Activated CD4-positive, alpha-beta T cell treated with anti-CD3 and anti-CD28 coated beads, Interleukin-2, Interleukin-6, amounts not matched to agents 100 ng/mL and 50 ng/mL, durations not matched to agents 16 hours and 8 hours (primary cell): Measurements from ENCODE around the gene DCAF11.

ENCODE experiments used
- DNase-seq: peaks from one replicate; pipeline ENCODE4 v3.0.0-alpha.2; 2020

The DCAF11 gene

GRCh38 chr14:24114532-24115421 lies at the start of gene DCAF11, which contains the start of gene NRL:
Gene DCAF11 (plus strand): TSS chr14:24114777. CDS start chr14:24115595, 818 bp downstream.
Gene NRL (minus strand): TSS chr14:24114949. CDS start chr14:24082848, 32,101 bp downstream.
- peak; percentile 99 for DNase-seq

- no peak for DNase-seq
Measured at GRCh38 chr14:24064856-24065255, 49.7 kb upstream of the DCAF11 start.

- DNase-seq = no peak
Measured at GRCh38 chr14:24065408-24065807, 49.2 kb upstream of the DCAF11 start.

GRCh38 chr14:24066496-24067132 lies 48.0 kb upstream of the DCAF11 start:
- no peak for DNase-seq

- DNase-seq = no peak
Measured at GRCh38 chr14:24067133-24068082, 47.2 kb upstream of the DCAF11 start.

GRCh38 chr14:24068711-24069410 lies 45.7 kb upstream of the DCAF11 start:
- no peak for DNase-seq

- DNase-seq = no peak
Measured at GRCh38 chr14:24069411-24069735, 45.2 kb upstream of the DCAF11 start.

GRCh38 chr14:24070285-24071143 lies 44.1 kb upstream of the DCAF11 start:
- DNase-seq = no peak

- DNase-seq = peak; percentile 17
Measured at GRCh38 chr14:24071144-24071697, 43.4 kb upstream of the DCAF11 start, which contains the start of gene CPNE6. Gene CPNE6 (plus strand): TSS chr14:24071562. CDS start chr14:24072937, 1,375 bp downstream.

GRCh38 chr14:24071836-24072430 lies 42.6 kb upstream of the DCAF11 start:
- no peak for DNase-seq

- no peak for DNase-seq
Measured at GRCh38 chr14:24072436-24072835, 42.1 kb upstream of the DCAF11 start.

- no peak for DNase-seq
Measured at GRCh38 chr14:24072881-24073877, 41.4 kb upstream of the DCAF11 start.

- no peak for DNase-seq
Measured at GRCh38 chr14:24074625-24075484, 39.7 kb upstream of the DCAF11 start.

- DNase-seq = no peak
Measured at GRCh38 chr14:24075485-24076301, 38.9 kb upstream of the DCAF11 start.

- DNase-seq = no peak
Measured at GRCh38 chr14:24076302-24076601, 38.3 kb upstream of the DCAF11 start.

- no peak for DNase-seq
Measured at GRCh38 chr14:24077086-24077485, 37.5 kb upstream of the DCAF11 start.

- DNase-seq = no peak
Measured at GRCh38 chr14:24078146-24078545, 36.4 kb upstream of the DCAF11 start.
